COLO829 (cell line): Measurements from ENCODE around the gene ASIC1.

Source experiments
- DNase-seq: peaks from one replicate; pipeline ENCODE4 v3.0.0; 2012; ENCODE audit warnings: low spot score

Gene ASIC1

DNA sequence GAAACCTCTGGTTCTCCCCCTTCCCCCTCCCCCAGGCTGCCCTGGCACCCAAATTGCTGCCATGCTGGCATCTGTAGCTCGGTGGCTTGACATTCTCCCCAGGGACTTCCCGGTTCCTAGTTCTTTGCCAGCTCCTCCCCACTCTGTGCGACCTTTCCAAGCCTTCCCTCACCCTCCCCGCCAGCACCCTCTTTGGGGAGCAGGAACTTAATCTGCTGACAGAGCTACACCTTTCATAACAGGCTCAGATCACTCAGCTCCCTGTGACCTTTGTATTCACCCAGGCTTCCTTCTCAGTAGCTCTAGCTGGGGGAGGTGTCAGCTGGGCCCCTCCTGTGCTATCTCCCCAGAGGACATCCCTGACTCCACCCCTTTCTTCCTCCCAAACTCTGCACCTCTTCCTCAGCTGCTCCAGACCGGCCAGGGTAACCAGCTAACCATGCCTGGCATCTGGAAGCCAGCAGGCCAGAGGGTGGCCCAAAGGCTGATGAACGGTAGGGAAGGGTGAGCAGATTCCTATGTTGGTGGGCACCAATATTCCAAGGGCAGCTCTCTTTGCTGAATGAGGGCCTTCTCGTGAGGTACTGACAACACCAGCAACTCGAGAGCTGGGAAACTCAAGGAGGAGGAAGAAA, 52.8 kb downstream of the ASIC1 start:
- no peak for DNase-seq

GRCh38 chr12:50110762-50111351, 53.5 kb downstream of the ASIC1 start:
- DNase-seq = no peak

DNA sequence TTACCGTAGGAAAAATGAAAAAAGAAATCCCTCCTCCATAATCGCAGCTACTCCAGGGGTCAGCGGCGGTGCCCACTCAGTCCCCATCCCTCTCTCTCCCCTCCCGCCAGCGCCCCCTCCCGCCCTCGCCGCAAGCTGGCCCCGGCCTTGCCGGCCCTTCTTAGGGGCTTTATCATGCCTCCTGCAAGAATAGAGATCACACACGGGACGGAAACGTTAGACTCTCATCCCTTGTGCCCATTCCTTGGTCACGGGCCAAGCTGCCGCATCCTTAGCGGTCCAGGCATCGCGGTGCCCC, 53.9 kb downstream of the ASIC1 start:
- no peak for DNase-seq

DNA sequence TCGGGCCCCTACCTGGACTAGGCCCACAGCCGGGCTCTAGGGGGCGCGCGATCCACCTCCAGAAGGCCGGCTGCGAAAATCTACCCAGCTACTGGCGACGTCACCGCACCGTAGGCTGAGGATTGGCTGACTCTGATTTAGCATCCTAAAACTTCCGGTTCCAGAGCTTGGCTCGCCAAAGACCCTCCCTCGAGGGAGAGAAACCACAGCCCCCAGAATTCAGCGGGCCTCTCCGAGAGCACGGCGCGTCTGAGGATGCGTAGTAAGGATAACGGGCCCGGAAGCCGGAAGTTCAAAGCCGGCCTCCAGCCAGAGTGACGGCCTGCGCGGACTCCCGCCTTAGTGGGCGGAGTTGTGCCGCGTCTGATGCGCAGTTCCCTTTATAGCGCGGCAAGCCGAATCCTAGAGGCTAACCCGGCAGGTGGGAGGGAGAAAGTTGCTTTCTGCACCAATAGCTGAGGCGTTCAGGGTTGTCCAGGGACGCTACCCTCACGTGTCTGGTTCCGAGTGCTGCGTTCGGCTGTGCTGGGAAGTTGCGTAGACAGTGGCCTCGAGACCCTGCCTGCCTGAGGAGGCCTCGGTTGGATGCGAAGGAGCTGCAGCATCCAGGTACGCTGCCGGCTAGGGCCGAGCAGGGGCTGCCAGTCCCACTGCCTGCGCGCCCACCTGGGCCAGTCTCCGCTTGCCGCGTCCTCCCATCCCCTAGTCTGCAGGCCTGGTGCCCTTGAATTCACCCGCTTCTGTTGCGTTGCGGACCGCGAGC, 54.5 kb downstream of the ASIC1 start, which contains the start of gene COX14:
TSS of gene COX14 (plus strand) at position 544 of the 763 bp plus-strand sequence. CDS start 7,808 bp downstream, outside the sequence.
- peak; percentile 100 for DNase-seq

DNA sequence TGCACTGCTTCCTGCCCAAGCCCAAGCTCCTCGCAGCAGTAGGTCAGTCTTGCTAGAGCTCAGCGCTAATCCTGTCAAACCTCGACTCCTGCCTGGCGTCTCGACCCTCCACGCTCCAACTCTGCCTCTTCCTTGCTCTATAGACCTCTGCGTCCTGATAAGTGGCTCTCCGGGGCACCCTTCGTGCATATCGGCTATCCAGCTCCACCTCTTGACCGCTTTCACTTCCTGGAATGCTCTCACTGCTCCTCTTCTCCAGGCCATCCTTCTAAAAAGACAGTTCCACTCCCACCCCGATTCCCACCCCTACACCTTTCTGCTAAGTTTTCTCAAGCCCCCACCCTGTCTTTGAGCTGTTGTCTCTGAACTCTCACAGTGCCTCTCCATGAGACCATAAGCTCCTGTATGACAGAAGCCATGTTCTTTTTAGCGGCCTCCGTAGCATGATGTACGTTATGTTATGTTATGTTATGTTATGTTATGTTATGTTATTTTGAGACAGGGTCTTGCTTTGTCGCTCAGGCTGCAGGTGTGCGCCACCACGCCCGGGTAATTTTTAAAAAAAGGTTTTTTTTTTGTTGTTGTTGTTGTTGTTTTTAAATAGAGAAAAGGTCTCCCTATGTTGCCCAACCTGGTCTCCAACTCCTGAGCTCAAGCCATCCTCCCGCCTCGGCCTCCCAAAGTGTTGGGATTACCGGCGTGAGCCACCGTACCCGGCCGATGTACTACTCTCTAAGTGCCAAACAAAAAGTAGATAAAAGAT, 55.2 kb downstream of the ASIC1 start:
- DNase-seq = no peak

DNA sequence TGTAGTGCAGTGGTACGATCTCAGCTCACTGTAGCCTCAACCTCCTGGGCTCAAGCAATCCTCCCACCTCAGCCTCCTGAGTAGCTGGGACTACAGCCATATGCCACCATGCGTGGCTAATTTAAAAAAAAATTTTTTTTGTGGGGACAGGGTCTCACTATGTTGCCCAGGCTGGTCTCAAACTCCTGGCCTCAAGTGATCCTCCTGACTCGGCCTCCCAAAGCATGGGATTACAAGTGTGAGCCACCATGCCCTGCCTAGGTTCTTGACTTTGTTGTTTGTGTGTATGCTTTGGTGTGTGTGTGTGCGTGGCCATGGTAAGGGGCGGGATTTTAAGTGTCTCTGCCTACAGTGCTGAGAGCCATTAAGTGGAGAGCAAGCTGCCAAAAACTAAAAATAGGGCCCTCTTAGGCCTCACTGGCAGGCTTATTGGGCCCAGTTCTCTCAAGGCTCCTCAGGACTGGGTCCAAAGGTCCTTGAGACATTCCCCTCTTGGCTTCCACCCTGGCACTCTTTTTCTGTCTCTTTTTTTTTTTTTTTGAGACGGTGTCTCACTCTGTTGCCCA, 59.7 kb downstream of the ASIC1 start:
- DNase-seq = no peak

- no peak for DNase-seq
Measured at GRCh38 chr12:50119387-50119786, 62.0 kb downstream of the ASIC1 start.

- no peak for DNase-seq
Measured at GRCh38 chr12:50120521-50120920, 63.1 kb downstream of the ASIC1 start.

DNA sequence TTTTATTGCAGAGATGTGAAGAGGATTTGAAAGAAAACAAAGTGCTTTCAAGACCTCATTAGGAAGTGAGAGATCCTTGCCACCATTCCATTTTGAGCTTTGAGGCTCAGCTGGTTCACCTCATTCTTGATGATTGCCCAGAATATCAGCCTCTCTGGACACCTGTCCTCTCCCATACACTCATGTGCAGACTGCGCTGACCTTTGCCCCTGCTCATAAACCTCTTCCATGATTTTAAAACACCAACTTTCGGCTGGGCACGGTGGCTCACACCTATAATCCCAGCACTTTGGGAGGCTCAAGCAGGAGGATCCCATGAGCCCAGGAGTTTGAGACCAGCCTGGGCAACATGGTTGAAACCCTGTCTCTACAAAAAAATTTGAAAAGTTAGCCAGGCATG, 63.6 kb downstream of the ASIC1 start:
- DNase-seq = no peak

DNA sequence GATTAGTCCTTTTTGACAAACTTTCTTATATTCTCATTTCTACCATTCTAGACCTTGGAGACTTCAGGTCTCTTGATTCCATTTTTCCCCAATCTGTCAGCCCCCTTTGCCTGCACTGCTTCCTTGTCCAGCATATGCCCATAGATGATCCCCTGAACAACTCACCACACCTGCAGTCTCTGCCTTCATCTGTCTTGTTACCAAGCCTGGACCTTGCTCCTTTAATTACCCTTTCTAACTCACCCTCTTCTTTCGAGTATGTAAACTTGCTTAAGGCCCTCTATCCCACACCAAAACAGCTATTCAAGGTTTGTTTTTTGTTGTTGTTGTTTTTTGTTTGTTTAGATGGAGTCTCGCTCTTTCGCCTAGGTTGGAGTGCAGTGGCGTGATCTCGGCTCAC, 64.2 kb downstream of the ASIC1 start:
- no peak for DNase-seq

DNA sequence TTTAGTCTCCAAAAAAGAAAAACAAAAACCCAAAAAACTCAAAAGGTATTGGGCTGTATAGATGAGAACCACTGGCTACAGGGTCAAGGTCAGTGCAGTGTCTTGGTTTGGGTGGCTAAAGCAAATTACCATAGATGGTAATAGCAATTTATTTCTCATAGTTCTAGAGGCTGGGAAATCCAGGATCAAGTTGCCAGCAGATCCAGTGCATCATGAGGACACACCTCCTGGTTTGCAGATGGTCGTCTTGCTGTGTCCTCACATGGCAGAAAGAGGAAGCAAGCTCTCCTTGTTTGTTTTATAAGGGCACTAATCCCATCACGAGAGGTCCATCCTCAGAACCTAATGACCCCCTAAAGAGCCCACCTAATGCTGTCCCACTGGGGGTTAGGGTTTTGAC, 65.8 kb downstream of the ASIC1 start:
- DNase-seq = no peak

DNA sequence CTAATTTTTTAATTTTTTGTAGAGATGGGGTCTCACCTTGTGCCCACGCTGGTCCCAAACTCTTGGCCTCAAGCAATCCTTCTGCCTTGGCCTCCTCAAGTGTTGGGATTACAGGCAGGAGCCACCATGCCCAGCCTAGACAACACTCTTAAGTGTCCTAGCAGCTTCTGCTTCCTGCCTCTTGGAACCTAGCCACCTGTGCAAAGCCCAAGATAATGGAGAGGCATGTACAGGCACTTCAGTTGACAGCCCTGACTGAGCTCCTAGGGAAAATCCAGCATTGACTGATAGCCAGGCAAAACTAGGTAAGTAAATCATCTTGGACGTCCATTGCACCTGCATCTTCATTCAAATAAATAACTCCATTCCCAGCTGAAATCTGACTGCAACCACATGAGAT, 70.2 kb downstream of the ASIC1 start:
- DNase-seq = no peak

DNA sequence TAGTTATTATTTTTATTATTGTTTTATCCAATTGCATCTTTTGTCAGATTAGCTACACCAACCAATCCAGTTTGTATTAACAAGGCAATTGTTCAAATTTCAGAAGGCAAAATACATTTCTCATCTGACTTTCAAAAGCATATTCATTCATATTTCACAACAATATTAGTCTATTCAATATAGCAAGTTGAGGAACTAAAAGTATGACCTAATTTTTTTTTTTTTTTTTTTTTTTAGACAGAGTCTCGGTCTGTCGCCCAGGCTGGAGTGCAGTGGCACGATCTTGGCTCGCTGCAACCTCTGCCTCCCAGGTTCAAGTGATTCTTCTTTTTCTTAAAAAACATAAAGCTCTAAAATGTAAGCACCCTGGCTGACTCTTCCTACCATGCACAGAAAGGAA, 71.9 kb downstream of the ASIC1 start:
- no peak for DNase-seq

DNA sequence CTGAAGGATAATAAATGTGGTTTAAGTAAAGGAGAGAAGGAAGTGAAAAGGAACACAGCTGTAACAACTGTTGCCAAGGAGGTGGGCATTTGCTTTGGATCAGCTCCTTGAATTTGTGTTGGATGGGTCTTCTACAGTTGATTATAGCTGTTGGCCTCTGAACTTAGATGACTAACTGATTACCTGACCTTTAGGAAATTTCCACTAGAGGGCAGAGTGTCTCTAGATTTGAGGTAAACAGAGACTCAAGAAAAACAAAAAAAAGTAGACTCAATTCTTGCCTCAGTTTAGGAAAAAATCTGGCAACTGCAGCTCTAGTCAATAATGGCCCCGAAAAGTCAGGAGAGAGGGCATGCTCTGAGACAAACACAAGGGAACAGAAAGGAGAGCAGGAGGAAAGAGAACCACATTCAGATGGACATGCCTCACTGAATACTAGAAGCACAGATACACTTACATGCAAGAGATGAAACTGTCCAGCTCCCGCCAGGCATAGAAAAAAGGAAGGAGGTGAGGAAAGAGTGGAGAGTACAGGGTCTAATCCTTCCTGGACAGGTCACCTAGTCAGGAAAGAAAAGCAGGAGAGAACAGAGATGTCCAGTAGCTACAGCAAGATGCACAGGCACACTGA, 75.2 kb downstream of the ASIC1 start:
- DNase-seq = no peak
